HAP-1 (cell line): ENCODE measurements around the gene KDELR1.

ENCODE experiments used
- DNase-seq, 2 experiments: peaks; one replicate each; pipeline ENCODE4 v3.0.0-alpha.2; 2016 to 2020; ENCODE audit warnings: low spot score in 2 of 2
- H3K27me3 ChIP-seq: fragments of 250-450 bp; sonication (Bioruptor Pico); 2 replicates; pipeline ENCODE4 v1.5.1; 2020; ENCODE audit warnings: low read depth, mild to moderate bottlenecking, moderate library complexity
- H3K36me3 ChIP-seq: fragments of 250-450 bp; sonication (Bioruptor Pico); replicated peaks from 2 replicates; pipeline ENCODE4 v1.5.1; 2020; ENCODE audit warnings: mild to moderate bottlenecking
- H3K4me1 ChIP-seq: fragments of 250-450 bp; sonication (Bioruptor Pico); 2 replicates; pipeline ENCODE4 v1.5.1; 2020; ENCODE audit warnings: mild to moderate bottlenecking
- H3K4me3 ChIP-seq: fragments of 250-450 bp; sonication (Bioruptor Pico); 2 replicates; pipeline ENCODE4 v1.5.1; 2020; ENCODE audit warnings: mild to moderate bottlenecking, moderate library complexity
- H3K9me3 ChIP-seq: fragments of 250-450 bp; sonication (Bioruptor Pico); 2 replicates; pipeline ENCODE4 v1.5.1; 2020; ENCODE audit warnings: mild to moderate bottlenecking, moderate library complexity
- in situ Hi-C: fragments of 300-500 bp; cut with MboI; formaldehyde crosslinking; loops from 3 replicates; pipeline ENCODE4 v1.14.3; 2020; ENCODE audit warnings: low sequenced_read_pairs, inconsistent platforms, mixed read lengths

The KDELR1 gene

GRCh38 chr19:48391100-48392005, at the start of gene KDELR1:
KDELR1 (minus strand) TSS chr19:48391551; CDS start chr19:48391358, 193 bp downstream.
- Histone ChIP-seq H3K9me3 (no peaks in the 10 kb centered on the region), H3K4me1 (peaks cover 7% of the 10 kb centered on the region; the same call in 1 of the 2 replicates), H3K36me3 (peaks cover 38% of the 10 kb centered on the region), H3K27me3 (peaks cover 16% of the 10 kb centered on the region), H3K4me3 (peak within 1 kb of the TSS; percentile 91)
- in situ Hi-C loops = no loop called here
- peak; percentile 65 to 81 for DNase-seq

GRCh38 chr19:48436586-48436985, 45.2 kb upstream of the KDELR1 start:
- H3K9me3 ChIP-seq = no peaks in the 10 kb centered on the region
- H3K4me3 ChIP-seq = no peak overlapping the region
- DNase-seq = no peak
- in situ Hi-C loops = no loop called here
- H3K4me1 ChIP-seq = no peaks in the 10 kb centered on the region
- H3K27me3 ChIP-seq = no peaks in the 10 kb centered on the region
- H3K36me3 ChIP-seq = no peaks in the 10 kb centered on the region

- no peaks in the 10 kb centered on the region for H3K36me3 ChIP-seq
- no peak overlapping the region for H3K4me3 ChIP-seq
- no peaks in the 10 kb centered on the region for H3K4me1 ChIP-seq
- H3K27me3 ChIP-seq = no peaks in the 10 kb centered on the region
- no peak for DNase-seq
- in situ Hi-C loops = no loop called here
- no peaks in the 10 kb centered on the region for H3K9me3 ChIP-seq
Measured at GRCh38 chr19:48433337-48433736, 42.0 kb upstream of the KDELR1 start.

- H3K4me3 ChIP-seq = no peak overlapping the region
- peaks cover 6% of the 10 kb centered on the region for H3K4me1 ChIP-seq
- in situ Hi-C loops = no loop called here
- H3K27me3 ChIP-seq = no peaks in the 10 kb centered on the region
- no peak for DNase-seq
- H3K9me3 ChIP-seq = no peaks in the 10 kb centered on the region
- no peaks in the 10 kb centered on the region for H3K36me3 ChIP-seq
Measured at GRCh38 chr19:48428670-48429069, 37.3 kb upstream of the KDELR1 start.

- in situ Hi-C loops = no loop called here
- no peaks in the 10 kb centered on the region for H3K9me3 ChIP-seq
- no peaks in the 10 kb centered on the region for H3K36me3 ChIP-seq
- H3K4me3 ChIP-seq = no peak overlapping the region
- peak; percentile 32 to 50 for DNase-seq
- H3K4me1 ChIP-seq = peaks cover 6% of the 10 kb centered on the region
- no peaks in the 10 kb centered on the region for H3K27me3 ChIP-seq
Measured at GRCh38 chr19:48424694-48425219, 33.4 kb upstream of the KDELR1 start.

GRCh38 chr19:48421548-48421947, 30.2 kb upstream of the KDELR1 start:
- H3K4me3 ChIP-seq = no peak overlapping the region
- H3K4me1 ChIP-seq = peaks cover 6% of the 10 kb centered on the region
- H3K9me3 ChIP-seq = no peaks in the 10 kb centered on the region
- DNase-seq = no peak
- no peaks in the 10 kb centered on the region for H3K36me3 ChIP-seq
- in situ Hi-C loops = no loop called here
- no peaks in the 10 kb centered on the region for H3K27me3 ChIP-seq

GRCh38 chr19:48419158-48419920, 28.0 kb upstream of the KDELR1 start:
- H3K4me3 ChIP-seq = no peak overlapping the region
- no peaks in the 10 kb centered on the region for H3K9me3 ChIP-seq
- H3K36me3 ChIP-seq = no peaks in the 10 kb centered on the region
- peak; percentile 50 to 79 for DNase-seq
- H3K27me3 ChIP-seq = no peaks in the 10 kb centered on the region
- H3K4me1 ChIP-seq = peaks cover under 1% of the 10 kb centered on the region; the same call in 1 of the 2 replicates
- in situ Hi-C loops = no loop called here

GRCh38 chr19:48418317-48419064, 27.1 kb upstream of the KDELR1 start:
- Histone ChIP-seq H3K27me3 (no peaks in the 10 kb centered on the region), H3K4me1 (no peaks in the 10 kb centered on the region), H3K36me3 (no peaks in the 10 kb centered on the region), H3K9me3 (no peaks in the 10 kb centered on the region), H3K4me3 (no peak overlapping the region)
- no peak for DNase-seq
- in situ Hi-C loops = no loop called here

GRCh38 chr19:48417421-48417820, 26.1 kb upstream of the KDELR1 start:
- no peak overlapping the region for H3K4me3 ChIP-seq
- no peaks in the 10 kb centered on the region for H3K9me3 ChIP-seq
- H3K4me1 ChIP-seq = no peaks in the 10 kb centered on the region
- in situ Hi-C loops = no loop called here
- H3K36me3 ChIP-seq = no peaks in the 10 kb centered on the region
- H3K27me3 ChIP-seq = no peaks in the 10 kb centered on the region
- no peak for DNase-seq

- in situ Hi-C loops = no loop called here
- Histone ChIP-seq H3K27me3 (no peaks in the 10 kb centered on the region), H3K4me3 (no peak overlapping the region), H3K36me3 (no peaks in the 10 kb centered on the region), H3K4me1 (no peaks in the 10 kb centered on the region), H3K9me3 (no peaks in the 10 kb centered on the region)
- DNase-seq = no peak
Measured at GRCh38 chr19:48415806-48416221, 24.5 kb upstream of the KDELR1 start.

- DNase-seq = peak; percentile 59 to 94
- in situ Hi-C loops = no loop called here
- no peaks in the 10 kb centered on the region for H3K4me1 ChIP-seq
- H3K9me3 ChIP-seq = no peaks in the 10 kb centered on the region
- H3K36me3 ChIP-seq = no peaks in the 10 kb centered on the region
- no peaks in the 10 kb centered on the region for H3K27me3 ChIP-seq
- no peak overlapping the region for H3K4me3 ChIP-seq
Measured at GRCh38 chr19:48415395-48415794, 24.0 kb upstream of the KDELR1 start.

GRCh38 chr19:48413879-48414587, 22.7 kb upstream of the KDELR1 start:
- Histone ChIP-seq H3K9me3 (no peaks in the 10 kb centered on the region), H3K27me3 (no peaks in the 10 kb centered on the region), H3K4me3 (no peak overlapping the region), H3K36me3 (no peaks in the 10 kb centered on the region), H3K4me1 (no peaks in the 10 kb centered on the region)
- no peak for DNase-seq
- in situ Hi-C loops = no loop called here

- DNase-seq = no peak
- no peaks in the 10 kb centered on the region for H3K36me3 ChIP-seq
- H3K4me3 ChIP-seq = no peak overlapping the region
- H3K9me3 ChIP-seq = no peaks in the 10 kb centered on the region
- no peaks in the 10 kb centered on the region for H3K4me1 ChIP-seq
- in situ Hi-C loops = no loop called here
- H3K27me3 ChIP-seq = no peaks in the 10 kb centered on the region
Measured at GRCh38 chr19:48405850-48406249, 14.5 kb upstream of the KDELR1 start.
